NCI-H146 treated with DMSO at 0.1 percent for 48 hours (cell line): ENCODE measurements around the gene GALNT17.

Experiments
- DNase-seq: peaks from one replicate; lab custom pipeline; 2025; ENCODE audit not compliant: unreplicated experiment; lab: John Stamatoyannopoulos, UW

The GALNT17 gene

DNA sequence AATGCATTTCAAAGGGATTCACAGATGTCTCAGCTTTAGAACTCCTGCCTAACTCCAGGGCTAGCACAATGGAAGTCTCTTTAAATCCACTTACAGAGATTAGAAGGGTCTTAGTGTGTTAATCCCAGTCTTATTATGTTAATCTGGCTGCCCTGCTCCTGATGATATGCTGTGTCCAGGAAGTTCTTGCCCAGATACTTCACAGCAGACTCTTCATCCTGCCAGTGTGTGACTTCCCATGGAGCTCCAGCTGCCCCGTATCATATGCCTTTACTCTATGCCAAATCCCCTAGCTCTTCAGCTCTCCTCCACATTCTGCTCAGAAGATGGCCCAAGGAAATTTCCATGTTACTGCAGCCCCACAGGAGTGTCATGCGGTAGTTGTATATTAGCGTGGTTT lies 533.8 kb downstream of the GALNT17 start:
- no peak for DNase-seq

GRCh38 chr7:71668572-71668971 lies 536.6 kb downstream of the GALNT17 start:
- no peak for DNase-seq

DNA sequence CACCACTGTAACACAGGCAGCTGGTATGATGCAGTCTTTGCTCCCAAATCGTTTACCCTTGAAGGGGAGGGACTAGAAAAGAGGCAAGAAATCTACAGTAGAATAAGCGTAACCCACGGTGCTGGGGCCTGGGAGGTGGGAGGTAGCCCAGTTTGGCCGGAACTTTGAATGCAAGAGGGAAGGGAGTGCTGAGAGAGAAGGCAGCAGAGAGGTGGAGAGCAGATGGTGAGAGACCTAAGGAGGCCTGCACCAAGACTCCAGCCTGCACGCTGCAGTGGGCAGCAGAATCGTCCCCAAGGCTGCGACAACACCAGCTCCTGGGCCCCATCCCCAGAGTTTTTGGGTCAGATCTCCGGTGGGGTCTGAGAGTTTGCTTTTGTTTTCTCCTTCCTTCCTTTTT lies 547.5 kb downstream of the GALNT17 start:
- DNase-seq, result no peak

DNA sequence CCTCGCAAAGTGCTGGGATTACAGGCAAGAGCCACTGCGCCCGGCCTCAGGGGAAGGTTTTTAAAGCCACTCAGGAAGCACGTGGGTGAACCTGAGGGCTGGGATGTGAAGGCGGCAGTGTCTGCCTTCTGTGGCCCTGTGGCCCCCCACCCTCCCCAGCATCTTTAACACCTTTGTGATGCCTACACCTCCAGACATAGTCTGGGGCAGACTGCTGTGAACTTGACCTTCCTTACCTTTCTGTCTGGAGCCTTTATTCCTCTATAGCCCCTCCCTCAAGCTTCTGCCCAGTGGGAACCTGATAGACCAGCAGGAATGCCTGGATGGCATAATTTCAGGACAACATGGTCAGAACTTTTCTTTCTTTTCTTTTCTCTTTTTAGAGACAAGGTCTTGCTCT lies 550.2 kb downstream of the GALNT17 start:
- DNase-seq, result no peak

DNA sequence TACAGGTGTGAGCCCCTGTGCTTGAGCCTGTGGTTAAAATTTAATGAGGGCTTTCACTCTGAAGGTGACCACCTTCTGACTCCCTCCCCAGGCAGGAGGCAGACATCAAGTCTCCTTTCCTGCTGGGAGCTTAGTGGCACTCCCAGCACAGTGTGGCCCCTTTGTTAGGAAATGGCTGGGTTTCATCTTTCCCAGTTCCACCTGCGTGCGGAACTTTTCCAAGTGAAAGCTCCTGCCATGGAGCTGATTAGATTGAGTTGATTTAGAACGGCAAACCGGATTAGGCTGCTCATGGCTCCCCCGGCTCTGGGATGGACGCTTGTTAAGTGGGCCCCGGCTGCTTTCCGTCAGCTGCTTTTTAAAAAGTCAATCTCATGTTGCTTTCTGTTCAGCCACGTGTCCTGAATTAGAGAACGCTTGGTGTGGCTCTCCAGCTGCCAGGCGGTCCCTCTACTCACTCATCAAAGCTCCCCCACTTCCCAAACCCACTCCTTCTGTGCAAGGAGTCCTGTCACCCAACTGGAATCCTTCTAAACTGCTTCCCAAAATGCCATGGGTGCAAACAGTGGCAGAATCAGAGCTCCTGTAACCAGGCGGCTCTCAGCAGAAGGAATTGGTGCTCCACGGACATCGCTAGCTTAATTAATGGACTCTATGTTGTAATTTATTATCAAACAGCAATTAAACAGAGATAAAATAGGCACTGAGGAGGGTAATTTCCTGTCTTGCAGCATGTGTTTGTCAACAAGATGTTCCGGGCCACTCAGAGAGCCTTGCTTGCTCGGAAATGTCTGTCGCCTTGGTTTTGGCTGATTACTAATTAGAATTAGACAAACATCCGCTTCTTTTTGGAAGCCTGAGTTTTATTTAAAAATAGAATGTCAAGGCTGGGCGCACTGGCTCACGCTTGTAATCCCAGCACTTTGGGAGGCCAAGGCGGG lies 551.2 kb downstream of the GALNT17 start:
- no peak for DNase-seq

DNA sequence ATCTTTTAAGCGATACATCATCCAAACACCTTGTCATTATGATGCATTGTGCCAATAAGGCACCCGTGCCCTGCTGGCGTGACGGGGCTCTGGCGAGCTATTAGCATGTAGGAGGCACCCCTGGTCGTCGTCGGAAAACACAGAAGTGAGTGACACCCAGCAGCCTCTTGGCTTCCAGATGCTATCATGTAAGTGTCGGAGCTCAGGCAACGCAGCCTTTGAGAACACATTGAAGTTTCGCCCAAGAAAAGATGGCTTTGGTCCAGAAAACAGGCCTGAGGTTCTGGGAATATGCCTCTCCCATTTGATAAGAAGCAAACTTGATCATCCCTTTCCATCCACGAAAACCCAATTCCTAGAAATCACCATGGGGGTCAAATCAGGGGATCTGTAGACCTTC lies 555.3 kb downstream of the GALNT17 start:
- no peak for DNase-seq

- no peak for DNase-seq
Measured at GRCh38 chr7:71687831-71688599, 556.1 kb downstream of the GALNT17 start.

GRCh38 chr7:71691538-71691937 lies 559.6 kb downstream of the GALNT17 start:
- DNase-seq, result no peak

GRCh38 chr7:71694665-71695064 lies 562.7 kb downstream of the GALNT17 start:
- no peak for DNase-seq

DNA sequence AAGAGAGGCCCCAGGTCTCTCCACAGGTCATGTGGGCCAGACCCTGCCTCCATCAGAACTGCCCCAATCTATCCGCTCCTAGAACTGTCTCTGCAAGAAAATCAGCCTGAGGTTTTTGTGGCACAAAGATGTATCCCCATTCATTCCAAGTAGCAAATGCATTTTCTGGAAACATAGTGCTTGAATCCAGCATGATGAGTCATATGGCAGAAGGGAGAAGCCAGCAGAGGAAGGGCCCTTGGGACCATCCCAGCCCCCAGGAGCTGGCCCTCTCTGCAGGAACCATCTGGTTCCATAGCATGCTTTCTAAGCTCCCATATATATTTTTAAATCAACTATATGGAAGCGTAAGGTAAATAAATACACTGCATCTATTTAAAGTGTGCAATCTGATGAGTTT lies 563.2 kb downstream of the GALNT17 start:
- no peak for DNase-seq

DNA sequence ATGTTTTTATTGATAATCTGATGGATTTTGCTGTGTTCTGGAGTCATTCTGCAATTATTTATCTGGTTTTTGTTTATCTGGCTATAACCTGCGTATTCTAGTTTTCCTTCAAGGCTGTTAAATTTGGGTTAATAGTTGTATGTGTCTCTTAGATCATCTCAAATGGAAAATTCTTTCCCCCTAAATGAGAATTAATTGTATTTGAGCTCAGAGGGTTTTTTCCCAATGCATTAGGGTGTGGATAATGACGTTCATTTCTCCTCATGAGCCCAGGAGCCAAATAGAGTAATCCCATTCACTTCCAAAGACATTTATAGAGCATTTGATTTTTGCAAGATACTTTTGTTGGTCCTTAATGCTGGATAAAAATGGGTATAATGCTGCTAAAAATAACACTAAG lies 564.6 kb downstream of the GALNT17 start:
- DNase-seq, result no peak

GRCh38 chr7:71697400-71697799 lies 565.5 kb downstream of the GALNT17 start:
- DNase-seq, result no peak

GRCh38 chr7:71705217-71705616 lies 573.3 kb downstream of the GALNT17 start:
- no peak for DNase-seq

DNA sequence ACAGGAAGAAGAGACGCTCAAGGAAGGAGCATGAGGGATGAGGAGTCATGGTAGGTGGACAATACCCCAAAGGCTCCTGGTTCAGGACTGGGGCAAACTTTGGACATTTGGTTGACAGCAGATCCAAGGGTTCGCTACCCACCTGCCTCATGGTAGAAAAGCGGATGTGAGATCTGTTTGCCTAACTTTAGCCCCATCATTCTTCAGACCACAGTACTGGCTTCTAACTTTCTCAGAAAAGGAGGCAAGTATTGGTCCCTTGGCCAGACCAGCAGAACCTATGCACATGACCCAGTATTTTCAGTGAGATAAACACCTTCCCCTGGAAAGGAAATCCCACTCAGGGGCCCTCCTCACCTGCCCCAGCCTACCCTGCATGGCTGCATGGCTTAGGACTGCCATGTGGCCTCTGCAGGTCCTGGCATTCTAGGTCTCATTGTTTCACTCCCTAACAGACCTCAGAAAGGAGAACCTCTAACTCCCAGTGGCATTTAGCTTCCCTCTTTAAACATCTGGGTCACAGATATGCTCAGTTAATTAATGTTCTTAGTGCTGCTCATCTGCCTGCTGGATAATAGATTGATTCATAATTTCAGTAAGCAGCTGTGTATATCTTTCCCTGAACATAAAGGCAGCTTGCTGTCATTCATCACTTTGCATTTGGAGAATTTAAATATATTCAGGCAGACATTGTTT lies 574.1 kb downstream of the GALNT17 start:
- DNase-seq, result no peak

DNA sequence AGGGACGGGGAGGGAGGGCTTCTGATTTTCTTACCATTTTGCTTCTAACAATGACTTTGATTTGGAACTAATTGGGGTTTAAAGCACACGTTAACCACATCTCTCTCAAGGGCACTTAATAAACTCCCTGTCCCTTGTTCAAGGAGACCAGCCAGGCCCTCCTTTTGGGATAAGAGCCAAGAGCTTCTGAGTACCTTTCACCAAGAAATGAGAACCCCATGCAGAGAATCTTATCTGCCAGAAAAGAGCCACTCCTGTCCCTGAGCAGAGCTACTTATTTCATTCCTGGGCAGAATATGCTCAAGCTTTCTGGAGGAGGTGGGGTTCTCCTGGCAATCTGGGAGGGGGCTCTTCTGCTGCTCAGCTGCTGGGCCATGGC lies 574.6 kb downstream of the GALNT17 start:
- DNase-seq, result no peak

GRCh38 chr7:71707041-71707440 lies 575.1 kb downstream of the GALNT17 start:
- no peak for DNase-seq

DNA sequence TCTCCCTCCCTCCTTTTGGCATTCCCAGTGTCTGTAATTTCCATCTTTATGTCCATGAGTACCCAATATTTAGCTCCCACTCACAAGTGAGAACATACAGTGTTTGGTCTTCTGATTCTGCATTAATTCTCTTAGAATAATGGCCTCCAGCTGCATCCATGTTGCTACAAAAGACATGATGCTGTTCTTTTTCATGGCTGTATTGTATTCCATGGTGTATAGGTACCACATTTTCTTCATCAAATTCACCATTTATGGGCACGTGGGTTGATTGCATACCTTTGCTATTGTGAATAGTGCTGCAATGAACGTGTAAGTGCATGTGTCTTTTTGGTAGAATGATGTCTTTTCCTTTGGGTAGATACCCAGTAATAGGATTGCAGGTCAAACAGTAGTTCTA lies 576.8 kb downstream of the GALNT17 start:
- no peak for DNase-seq

GRCh38 chr7:71710442-71710841 lies 578.5 kb downstream of the GALNT17 start:
- DNase-seq, result no peak

GRCh38 chr7:71712653-71713180 lies 580.8 kb downstream of the GALNT17 start:
- no peak for DNase-seq

- DNase-seq, result no peak
Measured at GRCh38 chr7:71716690-71717089, 584.7 kb downstream of the GALNT17 start.

GRCh38 chr7:71718563-71718962 lies 586.6 kb downstream of the GALNT17 start:
- DNase-seq, result no peak
